ENCODE results near the gene ZNF384.
A peak's percentile ranks its signal among the peaks of the same experiment; 100 is the strongest.

The ZNF384 gene

GRCh38 chr12:6620137-6620884 is 68.9 kb downstream of the ZNF384 start:
- DNase-seq (ENCODE audit: low read depth), result peak; percentile 34

- no peak for DNase-seq (ENCODE audit: low read depth)
Measured at GRCh38 chr12:6618483-6619225, 70.5 kb downstream of the ZNF384 start.
